Hepatocyte (in vitro differentiated cells): ENCODE results near the gene OIT3. TPM values are rescaled to one million over a fixed set of nuclear protein-coding genes. Genes with fewer than 3 reads are reported as not detected.

Experiments
- DNase-seq: peaks from one replicate; pipeline ENCODE4 v3.0.0-alpha.2; 2016; ENCODE audit warnings: low spot score
- H2AFZ ChIP-seq: fragments of 200-600 bp; sonication (generic); 2 replicates; pipeline ENCODE4 v1.6.0; 2016; ENCODE audit warnings: antibody characterized with exemption, mild to moderate bottlenecking
- H3K27ac ChIP-seq: fragments of 200-600 bp; sonication (generic); 2 replicates; pipeline ENCODE4 v1.5.1; 2016; ENCODE audit warnings: mild to moderate bottlenecking
- H3K27me3 ChIP-seq: fragments of 200-600 bp; sonication (generic); 2 replicates; pipeline ENCODE4 v1.6.1; 2016
- H3K36me3 ChIP-seq: fragments of 200-600 bp; sonication (generic); replicated peaks from 2 replicates; pipeline ENCODE4 v1.5.1; 2016; ENCODE audit warnings: low read depth; ENCODE audit not compliant: insufficient read depth
- H3K4me1 ChIP-seq: fragments of 200-600 bp; sonication (generic); 2 replicates; pipeline ENCODE4 v1.5.1; 2016; ENCODE audit warnings: mild to moderate bottlenecking, moderate library complexity; ENCODE audit not compliant: insufficient read depth
- H3K4me2 ChIP-seq: fragments of 200-600 bp; sonication (generic); 2 replicates; pipeline ENCODE4 v1.6.0; 2016
- H3K4me3 ChIP-seq: fragments of 200-600 bp; sonication (generic); 2 replicates; pipeline ENCODE4 v1.5.1; 2016; ENCODE audit warnings: mild to moderate bottlenecking
- H3K79me2 ChIP-seq: fragments of 200-600 bp; sonication (generic); 2 replicates; pipeline ENCODE4 v1.6.0; 2017; ENCODE audit warnings: mild to moderate bottlenecking
- H3K9me2 ChIP-seq: fragments of 200-600 bp; sonication (generic); replicated peaks from 2 replicates; pipeline ENCODE4 v1.6.0; 2017; ENCODE audit warnings: mild to moderate bottlenecking; ENCODE audit not compliant: insufficient read depth
- H3K9me3 ChIP-seq: fragments of 200-600 bp; sonication (generic); 2 replicates; pipeline ENCODE4 v1.5.1; 2016; ENCODE audit warnings: low read depth, mild to moderate bottlenecking
- H4K20me1 ChIP-seq: fragments of 200-600 bp; sonication (generic); 2 replicates; pipeline ENCODE4 v1.6.0; 2016; ENCODE audit warnings: mild to moderate bottlenecking; ENCODE audit not compliant: insufficient read depth, poor library complexity, severe bottlenecking
- CTCF ChIP-seq: fragments of 200-600 bp; sonication (generic); IDR thresholded peaks from 2 replicates; pipeline ENCODE4 v1.5.1; 2016; ENCODE audit warnings: antibody characterized with exemption, mild to moderate bottlenecking; ENCODE audit not compliant: poor library complexity
- EZH2 ChIP-seq: fragments of 200-600 bp; sonication (generic); IDR thresholded peaks from 2 replicates; pipeline ENCODE4 v1.6.1; 2016; ENCODE audit warnings: antibody characterized with exemption, mild to moderate bottlenecking, borderline replicate concordance
- EZH2phosphoT487 ChIP-seq: fragments of 200-600 bp; sonication (generic); IDR thresholded peaks from one replicate; pipeline ENCODE4 v1.6.1; 2018; ENCODE audit warnings: antibody characterized with exemption, mild to moderate bottlenecking, low read depth, moderate library complexity; ENCODE audit not compliant: unreplicated experiment, severe bottlenecking
- WGBS: methylation state at CpG from one replicate; pipeline ENCODE4 v1.1.6; 2016; ENCODE audit warnings: low lambda C conversion rate; ENCODE audit errors: missing lambda C conversion rate; 5-methylcytosine and 5-hydroxymethylcytosine counted together
- polyA plus RNA-seq: library from polyadenylated mRNA; unstranded; fragments of >200 nt; fragmentation: Nextera tagmentation; extraction: Ambion mirVana; gene quantifications from 2 replicates; pipeline ENCODE4 v1.2.1, GENCODE V29; 2016
- total RNA-seq: library from RNA; depleted of rRNA; stranded (reverse); fragments of >200 nt; gene quantifications from 2 replicates; pipeline ENCODE4 v1.2.3, GENCODE V29; 2014

Gene OIT3
- total and polyA plus RNA-seq, 2 experiments from 2014 or later, result 0.88 TPM; not detected in 1

- Histone ChIP-seq H3K27me3 (no peaks in the 10 kb centered on the region), H3K36me3 (no peaks in the 10 kb centered on the region), H3K4me3 (no peak overlapping the region), H3K9me2 (no peaks in the 10 kb centered on the region), H3K27ac (no peak overlapping the region), H3K9me3 (no peaks in the 10 kb centered on the region), H3K4me2 (no peak overlapping the region), H4K20me1 (no peaks in the 10 kb centered on the region), H3K79me2 (no peaks in the 10 kb centered on the region), H2AFZ (no peak overlapping the region), H3K4me1 (no peaks in the 10 kb centered on the region)
- no peak for TF ChIP-seq EZH2phosphoT487
- TF ChIP-seq CTCF, result no peak
- no peak for TF ChIP-seq EZH2
- no peak for DNase-seq
- WGBS, result 87% methylated on average over 3 of the region's 3 CpGs
Observed at GRCh38 chr10:72925951-72926465, 32.5 kb downstream of the OIT3 start.

- Histone ChIP-seq H3K79me2 (no peaks in the 10 kb centered on the region), H3K4me2 (no peak overlapping the region), H4K20me1 (no peaks in the 10 kb centered on the region), H3K36me3 (no peaks in the 10 kb centered on the region), H3K27ac (no peak overlapping the region), H3K9me2 (no peaks in the 10 kb centered on the region), H3K4me1 (no peaks in the 10 kb centered on the region), H2AFZ (no peak overlapping the region), H3K9me3 (no peaks in the 10 kb centered on the region), H3K27me3 (no peaks in the 10 kb centered on the region), H3K4me3 (no peak overlapping the region)
- TF ChIP-seq EZH2 (no peak), EZH2phosphoT487 (no peak), CTCF (no peak)
- no peak for DNase-seq
- 81% methylated on average over 5 of the region's 5 CpGs for WGBS
Observed at GRCh38 chr10:72927485-72927884, 33.9 kb downstream of the OIT3 start.

- Histone ChIP-seq H3K4me2 (no peak overlapping the region), H3K9me2 (no peaks in the 10 kb centered on the region), H3K4me1 (no peaks in the 10 kb centered on the region), H3K27me3 (no peaks in the 10 kb centered on the region), H3K4me3 (no peak overlapping the region), H2AFZ (no peak overlapping the region), H3K36me3 (no peaks in the 10 kb centered on the region), H4K20me1 (no peaks in the 10 kb centered on the region), H3K79me2 (no peaks in the 10 kb centered on the region), H3K27ac (no peak overlapping the region), H3K9me3 (no peaks in the 10 kb centered on the region)
- 93% methylated on average over 5 of the region's 5 CpGs for WGBS
- no peak for DNase-seq
- TF ChIP-seq EZH2phosphoT487 (no peak), CTCF (no peak), EZH2 (no peak)
Observed at GRCh38 chr10:72928798-72929197, 35.3 kb downstream of the OIT3 start.

GRCh38 chr10:72930276-72930675 lies 36.7 kb downstream of the OIT3 start:
- Histone ChIP-seq H3K27ac (no peak overlapping the region), H4K20me1 (no peaks in the 10 kb centered on the region), H3K79me2 (no peaks in the 10 kb centered on the region), H3K4me2 (no peak overlapping the region), H3K9me2 (no peaks in the 10 kb centered on the region), H3K9me3 (no peaks in the 10 kb centered on the region), H2AFZ (no peak overlapping the region), H3K36me3 (no peaks in the 10 kb centered on the region), H3K4me1 (no peaks in the 10 kb centered on the region), H3K27me3 (no peaks in the 10 kb centered on the region), H3K4me3 (no peak overlapping the region)
- TF ChIP-seq EZH2phosphoT487 (no peak), CTCF (no peak), EZH2 (no peak)
- WGBS, result 77% methylated on average over 2 of the region's 2 CpGs
- no peak for DNase-seq
